HG03354 (cell line): ENCODE results near the gene WDR4.
A peak's percentile ranks its signal among the peaks of the same experiment; 100 is the strongest.
"Not testable (repeated sequence)": the region's sequence is repeated elsewhere in the genome, so short reads cannot be mapped to it uniquely, and the experiment has no call there.

Experiments used
- ATAC-seq: cut with Tn5 transposase; IDR thresholded peaks from one replicate; pipeline ENCODE4 v1.9.1; 2021; ENCODE audit warnings: mild to moderate bottlenecking; ENCODE audit not compliant: unreplicated experiment, poor library complexity, severe bottlenecking

WDR4 gene

DNA sequence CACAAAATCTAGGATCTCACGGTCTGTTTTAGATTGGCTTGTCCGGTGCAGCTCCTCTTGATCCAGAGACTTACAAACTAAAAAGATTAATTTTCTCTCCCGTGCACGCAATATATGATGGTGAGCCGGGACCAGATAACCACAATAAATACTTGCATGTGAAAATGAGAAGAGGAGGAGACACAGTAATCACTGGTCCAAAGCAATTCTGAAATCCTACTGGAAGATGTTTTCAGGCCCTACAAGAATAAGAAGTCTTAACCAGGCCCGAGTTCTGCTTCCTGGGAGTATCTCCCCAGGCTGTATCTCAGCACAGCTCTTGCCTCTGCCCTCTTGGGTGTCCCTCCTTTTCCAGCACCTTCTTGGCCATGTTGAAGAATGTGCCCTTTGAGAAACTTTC lies 1.0 kb upstream of the WDR4 start:
- no peak for ATAC-seq

DNA sequence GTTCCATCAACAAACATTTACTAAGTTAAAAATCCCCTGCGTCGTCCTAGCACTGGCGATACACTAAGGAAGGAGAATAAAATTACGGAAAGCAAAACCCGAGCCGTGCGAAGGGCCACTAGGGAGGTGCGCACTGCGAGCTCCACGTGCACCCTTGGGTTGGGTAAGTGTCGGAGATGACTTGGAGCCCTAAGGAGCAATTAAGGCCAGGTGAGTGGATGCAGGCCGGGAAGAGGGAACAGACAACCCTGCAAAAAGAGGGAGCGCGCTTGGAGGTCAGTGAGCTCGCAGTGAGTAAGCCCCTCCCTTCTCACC lies 704 bp downstream of the WDR4 start:
- ATAC-seq, result peak; percentile 25

DNA sequence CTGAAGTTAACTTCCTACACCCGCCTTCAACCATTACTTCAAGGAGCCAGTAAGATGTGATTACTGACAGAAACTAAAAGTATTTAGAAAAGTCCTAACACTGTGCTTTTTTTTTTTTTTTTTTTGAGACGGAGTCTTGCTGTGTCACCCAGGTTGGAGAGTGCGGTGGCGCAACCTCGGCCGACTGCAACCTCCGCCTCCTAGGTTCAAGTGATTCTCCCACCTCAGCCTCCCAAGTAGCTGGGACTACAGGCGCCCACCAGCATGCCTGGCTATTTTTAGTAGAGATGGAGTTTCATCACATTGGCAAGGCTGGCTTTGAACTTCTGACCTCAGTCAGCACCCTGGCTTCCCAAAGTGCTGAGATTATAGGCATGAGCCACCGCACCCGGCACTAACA lies 3.5 kb downstream of the WDR4 start:
- ATAC-seq, result not testable (repeated sequence)

DNA sequence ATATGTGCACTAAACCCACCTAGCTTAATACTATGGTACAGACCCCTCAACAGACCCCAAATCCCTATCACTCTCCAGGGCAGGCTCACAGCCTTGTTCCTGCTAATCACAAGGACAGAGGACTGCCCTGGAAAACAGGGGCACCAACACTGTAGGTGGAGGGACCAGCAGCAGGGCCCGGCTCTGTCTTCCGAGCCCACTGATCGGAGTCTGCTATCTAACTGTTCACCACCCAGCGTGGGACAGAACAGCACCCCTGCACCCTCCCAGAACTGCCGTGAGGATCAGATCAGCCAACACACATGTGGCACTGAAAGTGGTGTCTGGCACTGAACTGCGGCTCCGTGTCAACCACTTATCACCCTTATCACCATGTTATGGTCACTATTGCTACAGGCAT lies 6.2 kb downstream of the WDR4 start:
- no peak for ATAC-seq

DNA sequence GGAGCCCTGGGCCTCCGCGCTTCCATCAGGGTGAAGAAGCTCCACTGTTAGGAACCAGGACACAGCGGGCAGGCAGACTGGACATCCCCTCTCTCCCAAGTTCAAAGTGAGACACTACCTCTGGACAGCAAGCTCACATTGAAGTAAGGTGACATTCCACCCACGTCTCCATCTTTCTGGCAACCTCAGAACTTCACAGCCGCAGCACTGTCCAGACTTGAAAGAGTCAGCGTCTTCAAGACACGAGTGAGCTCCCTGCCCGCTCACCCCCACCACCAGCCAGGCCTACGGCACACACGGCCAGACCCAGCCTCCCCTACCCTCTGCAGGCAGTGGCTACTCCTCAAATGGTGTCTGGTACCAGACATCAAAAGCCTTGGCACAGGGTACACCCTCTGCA lies 11.1 kb downstream of the WDR4 start:
- no peak for ATAC-seq

DNA sequence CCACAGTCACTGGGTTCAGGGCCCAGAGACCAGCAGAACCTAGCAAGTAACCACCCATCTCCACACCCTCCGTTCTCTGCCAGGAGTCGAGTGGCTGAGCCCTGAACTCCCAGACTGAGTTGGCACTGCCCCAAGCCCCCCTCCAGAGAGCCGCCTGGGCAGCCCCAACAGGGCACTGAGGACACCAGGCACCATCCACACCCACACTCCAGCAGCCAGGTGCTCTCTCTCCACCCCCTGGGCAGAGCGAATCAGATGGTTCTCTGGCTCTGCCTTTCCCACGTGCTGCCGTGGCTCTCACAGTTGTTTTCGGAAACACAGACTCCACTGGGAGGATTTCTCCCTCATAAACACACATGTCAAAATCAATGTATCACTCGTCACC lies 13.6 kb downstream of the WDR4 start:
- ATAC-seq, result no peak

DNA sequence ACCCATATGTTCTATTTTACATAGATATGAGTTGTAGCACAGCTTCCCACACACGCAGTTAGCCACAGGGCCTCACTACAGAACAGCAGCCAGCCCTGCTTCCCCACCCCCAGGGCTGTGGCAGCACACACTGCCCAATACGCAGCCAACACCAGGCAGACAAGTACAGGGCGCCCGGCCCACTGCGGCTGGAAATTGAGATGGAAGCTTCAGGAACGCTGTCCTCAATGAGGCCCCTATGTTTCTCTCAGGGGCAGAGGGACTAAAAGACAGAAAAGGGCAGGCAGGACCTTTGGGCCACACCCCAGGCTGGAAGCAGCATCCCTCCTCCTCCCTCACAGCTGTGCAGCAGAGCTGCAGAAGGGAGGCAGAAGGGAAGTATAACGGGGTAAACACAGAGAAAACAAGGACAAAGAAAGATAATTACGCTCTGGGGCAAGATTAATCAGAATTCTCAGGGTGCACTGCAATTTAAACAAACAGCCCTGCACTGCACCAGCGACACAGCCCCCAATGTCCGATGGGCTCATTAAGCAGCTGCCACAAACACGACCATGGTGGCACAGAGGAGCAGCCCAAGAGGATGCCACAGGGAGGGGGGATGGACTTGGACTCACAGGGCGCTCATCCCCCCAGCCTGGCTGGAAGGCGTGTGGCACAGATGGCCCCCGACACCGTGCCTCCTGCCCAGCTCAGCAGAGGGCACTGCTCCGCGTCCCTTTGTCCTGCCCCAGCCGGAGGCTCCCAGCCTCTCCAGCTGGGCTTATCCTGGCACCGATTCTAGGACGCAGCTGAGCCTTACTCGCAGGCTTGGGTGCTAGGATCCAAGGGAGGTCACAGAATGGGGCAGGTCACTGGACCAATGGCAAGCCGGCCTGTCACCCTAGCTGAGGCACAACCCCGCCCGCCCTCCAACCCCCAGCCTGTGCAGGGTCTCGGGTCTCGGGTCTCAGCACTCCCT lies 14.2 kb downstream of the WDR4 start:
- ATAC-seq, result no peak

DNA sequence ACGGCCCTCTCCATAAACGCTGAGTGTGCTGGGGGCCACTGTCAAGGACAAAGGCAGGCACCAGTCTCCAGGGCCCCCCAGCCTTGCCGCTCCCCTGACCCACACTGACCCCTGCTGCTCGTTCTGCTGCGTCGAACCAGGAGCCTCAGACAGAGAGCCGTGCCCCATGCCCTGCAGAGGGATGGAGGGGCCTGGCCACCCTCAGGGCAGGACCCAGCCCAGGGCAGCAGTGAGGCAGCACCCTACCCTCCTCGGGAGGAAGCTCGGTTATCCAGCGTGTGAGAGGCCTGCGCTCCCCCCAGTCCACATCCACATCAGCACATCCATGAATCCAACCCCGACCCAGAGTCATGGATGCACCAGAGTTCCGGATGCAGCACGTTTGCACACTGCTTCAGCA lies 15.1 kb downstream of the WDR4 start:
- ATAC-seq, result no peak

DNA sequence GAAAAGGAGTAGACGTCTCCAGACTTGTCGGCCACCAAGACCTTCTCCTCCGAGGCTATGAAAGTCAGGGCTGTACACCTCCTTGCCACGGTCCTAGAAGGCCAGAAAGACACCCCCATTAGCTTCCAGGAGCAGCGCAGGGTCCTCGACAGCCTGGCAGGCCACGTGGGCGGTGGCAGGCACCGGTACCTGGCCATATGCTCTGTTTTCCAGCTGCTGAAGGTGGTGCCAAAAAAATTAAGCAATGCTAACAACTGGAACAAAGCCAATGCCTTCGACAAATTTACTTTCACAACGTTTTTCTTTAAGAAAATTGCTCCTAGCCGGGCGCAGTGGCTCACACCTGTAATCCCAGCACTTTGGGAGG lies 15.9 kb downstream of the WDR4 start:
- ATAC-seq, result no peak

DNA sequence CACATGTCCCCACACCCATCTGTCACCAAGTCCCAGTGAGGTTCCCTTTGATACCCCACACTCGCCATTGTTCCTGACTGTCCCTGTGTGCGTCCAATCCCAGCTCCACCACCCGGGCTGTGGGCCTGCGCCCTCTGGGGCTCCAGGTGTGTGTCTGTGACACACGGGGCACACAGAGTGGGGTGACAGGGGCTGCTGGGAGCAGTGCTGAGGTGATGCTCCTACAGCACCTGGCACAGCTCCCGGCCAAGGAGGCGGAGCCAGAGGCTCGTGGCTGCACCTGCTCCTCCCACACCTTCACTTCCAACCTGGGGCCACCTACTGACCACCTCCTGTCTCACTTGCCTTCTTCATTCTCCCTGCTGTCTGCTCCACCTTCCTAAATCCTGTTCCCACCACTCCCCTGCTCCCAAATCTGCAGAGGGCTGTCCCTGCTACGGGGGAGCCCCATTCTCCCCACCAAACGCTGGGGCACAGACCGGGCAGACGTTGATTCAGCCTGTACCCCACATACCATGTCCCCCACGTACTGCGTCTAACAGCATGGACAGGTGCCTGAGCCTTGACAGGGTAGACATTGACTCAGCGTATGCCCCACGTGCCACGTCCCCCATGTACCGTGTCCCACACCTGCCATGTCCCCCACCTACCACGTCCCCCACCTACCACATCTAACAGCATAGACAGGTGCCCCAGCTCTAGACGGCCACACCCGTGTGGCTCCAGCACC lies 16.4 kb downstream of the WDR4 start:
- no peak for ATAC-seq

DNA sequence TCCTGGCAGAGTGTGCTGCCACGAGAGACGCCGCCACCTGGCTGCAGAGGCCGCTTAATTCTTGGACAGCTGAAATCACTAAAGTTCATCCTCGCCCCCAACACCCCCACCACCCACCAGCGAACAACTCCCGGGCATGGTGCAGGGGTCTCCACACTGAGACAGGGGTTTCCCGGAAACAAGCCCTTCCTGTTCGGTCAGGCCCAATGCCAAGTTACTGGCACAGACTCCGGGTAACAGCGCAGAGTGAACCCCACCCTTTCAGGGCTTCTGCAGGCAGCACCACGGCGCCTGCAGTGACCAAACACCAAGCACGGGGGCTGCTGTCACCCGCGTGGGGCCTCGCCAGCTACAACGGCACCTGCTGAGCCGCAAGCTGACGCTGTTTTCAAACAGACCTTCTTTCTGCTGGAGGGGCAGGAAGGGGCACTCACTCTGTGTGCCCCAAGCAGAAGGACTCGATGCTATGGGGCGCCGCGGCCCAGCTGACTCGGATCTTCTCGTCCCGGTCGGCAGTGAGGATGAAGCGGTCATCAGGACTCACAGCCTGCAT lies 17.4 kb downstream of the WDR4 start:
- no peak for ATAC-seq

DNA sequence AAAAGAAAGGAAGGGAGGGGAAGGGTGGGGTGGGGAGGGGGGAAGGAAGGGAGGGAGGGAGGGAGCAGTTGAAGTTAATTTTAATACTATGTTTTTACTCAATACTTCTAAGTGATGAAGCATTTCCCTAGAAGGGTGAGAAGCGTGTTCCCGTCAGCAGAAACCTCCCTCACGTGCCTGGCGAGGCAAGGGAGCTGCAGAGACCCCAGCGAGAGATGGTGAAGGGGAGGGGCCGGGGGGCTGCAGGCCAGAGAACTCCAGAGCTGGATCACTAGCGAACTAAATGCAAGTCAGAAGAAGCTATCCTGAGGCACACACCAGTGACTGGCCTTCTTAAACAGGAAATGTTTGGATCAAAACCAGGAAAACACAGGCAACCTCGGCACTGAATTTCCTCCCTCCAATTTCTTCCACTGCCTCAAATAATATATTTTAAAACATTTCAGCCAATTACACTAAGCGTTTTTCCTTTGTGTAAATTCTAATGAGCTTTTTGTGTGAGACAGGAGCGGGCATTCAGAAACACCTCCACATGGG lies 18.0 kb downstream of the WDR4 start:
- no peak for ATAC-seq

DNA sequence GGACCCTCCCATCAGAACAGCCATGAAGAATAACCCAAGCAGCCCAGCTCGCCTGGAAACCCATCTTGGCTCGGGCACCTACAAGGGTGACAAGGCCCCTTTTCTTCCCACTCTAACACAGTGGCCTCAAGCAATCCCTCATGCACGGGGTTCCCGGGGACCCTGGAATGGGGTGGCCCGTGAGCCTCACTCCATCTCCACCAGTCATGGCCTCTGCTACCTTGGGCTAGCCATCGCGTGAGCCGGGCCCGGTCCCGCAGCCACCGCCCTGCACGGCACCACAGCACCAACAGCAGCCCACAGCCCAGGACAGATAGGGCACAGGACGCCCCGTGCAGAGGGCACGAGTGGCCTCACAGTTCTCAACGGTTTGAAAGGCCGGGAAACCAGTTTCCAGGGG lies 19.0 kb downstream of the WDR4 start:
- no peak for ATAC-seq

DNA sequence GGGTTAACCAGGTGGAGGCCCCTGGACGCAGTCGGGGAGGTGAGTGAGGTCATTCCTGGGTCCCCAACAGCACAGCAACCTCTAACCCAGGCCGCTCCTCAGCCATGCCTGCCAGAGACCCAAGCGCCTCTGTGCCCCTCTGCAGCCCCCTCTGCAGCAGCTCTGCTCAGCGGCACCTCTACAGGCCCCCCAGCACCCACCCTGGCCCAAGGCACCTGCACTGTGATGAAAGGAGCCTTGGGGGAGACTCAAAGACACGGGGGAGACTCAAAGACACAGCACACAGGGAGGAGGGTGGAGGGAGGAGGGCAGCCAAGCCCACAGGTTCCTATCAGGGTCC lies 19.5 kb downstream of the WDR4 start:
- ATAC-seq, result no peak

DNA sequence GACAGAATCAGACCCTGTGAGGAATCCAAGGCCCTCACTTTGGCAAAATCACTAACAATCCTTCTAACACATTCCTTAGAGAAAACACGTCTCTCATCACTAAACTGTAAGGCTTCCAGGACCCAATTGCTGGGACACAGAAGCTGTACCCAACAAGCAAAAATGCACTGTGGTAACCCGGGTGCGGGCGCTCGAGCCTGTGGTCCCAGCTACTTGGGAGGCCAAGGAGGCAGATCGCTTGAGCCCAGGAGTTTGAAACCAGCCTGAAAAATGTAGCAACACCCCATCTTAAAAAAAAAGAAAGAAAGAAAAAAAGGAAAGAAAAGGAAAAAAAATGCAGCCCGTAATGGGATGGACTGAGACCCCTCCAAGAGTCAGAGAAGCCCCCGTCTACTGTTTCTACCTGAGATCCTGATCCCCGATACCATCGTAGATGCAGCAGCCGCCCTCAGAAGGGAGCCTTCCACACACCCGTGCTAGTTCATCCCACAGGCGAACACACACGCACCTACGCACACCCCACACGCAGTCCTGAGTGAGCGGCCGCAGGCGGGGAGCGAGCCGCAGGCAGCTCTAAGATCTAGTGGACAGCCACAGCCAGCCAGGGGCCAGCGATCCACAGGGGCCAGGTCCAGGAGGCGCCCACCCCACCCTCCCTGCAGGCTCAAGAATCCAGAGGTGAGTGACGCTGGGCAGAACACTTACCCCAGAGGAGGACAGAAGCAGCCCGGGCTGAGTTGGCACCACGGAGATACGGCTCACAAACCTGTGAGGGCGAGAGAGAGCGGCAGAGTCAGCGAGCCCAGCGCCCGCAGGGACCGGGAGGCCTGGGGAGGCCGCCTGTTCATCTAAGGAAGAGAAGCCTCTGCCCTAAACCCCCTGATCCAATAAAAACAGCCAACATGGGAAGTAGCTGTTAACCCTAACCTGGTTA lies 20.1 kb downstream of the WDR4 start:
- no peak for ATAC-seq

DNA sequence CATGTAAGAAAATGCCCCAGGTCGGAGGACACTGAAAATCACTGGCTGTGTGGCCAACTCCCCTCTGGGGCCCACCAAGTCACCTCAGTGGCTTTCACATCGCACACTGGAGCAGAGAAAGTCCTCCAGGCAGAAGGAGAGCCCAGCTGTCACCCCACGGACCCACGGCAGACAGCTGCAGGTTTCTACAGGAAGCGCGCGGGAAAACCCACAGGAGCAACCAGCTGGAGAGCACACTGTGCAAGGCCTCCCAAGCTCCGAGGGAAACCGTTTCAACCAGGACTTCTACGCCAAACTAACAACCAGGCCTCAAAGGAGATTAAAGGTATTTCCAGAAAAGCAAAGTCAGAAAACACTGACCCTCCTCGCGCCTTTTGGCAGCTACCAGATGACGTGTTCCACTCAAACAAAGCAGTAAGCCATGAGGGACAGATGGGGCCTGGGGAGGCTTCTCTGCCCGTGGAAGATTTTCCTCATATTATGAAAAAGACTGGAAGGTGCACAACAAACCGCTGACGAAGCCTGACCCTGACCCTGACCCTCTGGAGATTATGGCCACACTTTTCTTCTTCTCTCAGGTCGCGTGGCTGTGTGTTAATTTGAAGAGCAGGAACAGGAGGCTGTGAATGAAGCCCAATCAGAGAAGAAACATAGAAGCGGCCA lies 21.0 kb downstream of the WDR4 start:
- no peak for ATAC-seq

DNA sequence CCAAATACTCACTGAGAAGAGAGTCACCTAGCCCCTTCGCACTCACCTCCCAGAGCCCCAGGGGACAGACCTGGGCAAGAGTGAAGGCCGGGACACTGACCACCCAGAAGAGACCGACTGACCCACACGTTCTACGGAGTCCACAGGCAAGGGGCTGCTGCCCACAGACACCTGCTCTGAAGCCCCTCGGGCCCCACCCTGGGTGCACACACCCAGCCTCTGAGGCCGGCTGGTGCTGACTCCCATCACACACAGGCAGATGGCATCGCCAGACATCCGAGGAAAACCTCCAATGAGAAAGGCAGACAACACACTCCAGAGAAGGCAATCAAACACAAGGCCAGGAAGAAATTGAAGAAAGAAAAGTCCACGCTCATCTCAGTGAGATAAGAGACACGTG lies 22.1 kb downstream of the WDR4 start:
- ATAC-seq, result no peak

DNA sequence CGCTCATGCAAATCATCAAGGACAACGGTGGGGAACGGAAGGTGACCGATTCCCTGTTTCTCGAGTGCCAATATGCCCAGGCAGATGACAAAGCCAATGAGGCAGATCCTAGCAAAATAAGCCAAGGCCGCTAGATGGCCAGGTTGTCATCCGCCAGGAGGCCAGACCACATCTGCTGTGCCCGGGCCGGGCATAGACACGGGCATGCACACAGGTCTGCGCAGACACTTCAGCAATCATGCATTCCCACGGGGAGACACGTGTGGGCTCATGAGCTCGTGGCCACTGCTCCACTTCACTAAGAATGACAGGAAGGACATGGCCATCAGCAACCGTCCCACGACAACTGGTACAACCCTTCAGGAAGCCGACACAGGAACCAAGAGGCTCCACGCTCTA lies 23.4 kb downstream of the WDR4 start:
- no peak for ATAC-seq

DNA sequence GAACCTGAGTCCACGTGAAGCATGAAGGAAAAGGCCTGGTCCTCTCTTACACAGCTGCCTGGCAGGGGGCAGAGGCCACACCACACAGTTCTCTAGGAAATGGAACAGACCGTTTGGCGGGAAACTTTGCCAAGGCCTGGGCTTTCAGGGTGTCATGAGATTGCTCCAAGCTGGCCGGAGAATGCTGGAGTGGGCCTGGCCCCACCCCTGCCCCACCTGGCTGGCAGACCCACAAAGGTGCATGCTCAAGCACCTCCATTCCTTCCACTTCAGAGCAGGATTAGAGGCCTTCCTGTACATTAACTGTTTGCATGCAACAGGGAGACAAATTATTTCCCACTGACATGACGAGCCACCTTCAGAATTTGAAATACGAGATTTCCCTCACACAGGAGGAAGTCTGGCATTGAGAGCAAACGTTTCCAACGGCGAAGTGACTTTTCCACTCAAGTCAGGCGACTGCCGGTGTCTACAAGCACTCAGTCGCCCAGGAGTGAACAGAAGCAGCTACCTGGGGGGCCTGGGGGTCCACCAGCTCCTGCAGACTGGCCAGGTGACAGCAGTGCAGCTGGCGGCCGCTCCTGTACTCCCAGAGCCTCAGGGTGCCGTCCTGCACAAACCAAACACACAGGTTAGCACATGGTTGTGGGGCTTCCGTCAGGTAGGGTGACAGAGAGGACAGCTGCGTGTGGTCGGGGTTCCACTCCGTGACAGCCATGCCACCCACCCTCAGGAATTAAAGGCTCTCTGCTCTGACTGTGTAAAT lies 24.0 kb downstream of the WDR4 start:
- ATAC-seq, result no peak
